HEK293T (cell line): ENCODE measurements around the gene MAST3.
A peak's percentile ranks its signal among the peaks of the same experiment; 100 is the strongest.

Experiments
- CTCF ChIA-PET: fragments of 350-600 bp; formaldehyde crosslinking; extraction: SDS; loops from one replicate; lab custom pipeline; 2021; ENCODE audit warnings: antibody characterized with exemption, inconsistent platforms; lab: Yijun Ruan, JAX
- POLR2A ChIA-PET: fragments of 350-600 bp; formaldehyde crosslinking; extraction: SDS; loops from one replicate; lab custom pipeline; 2020; ENCODE audit warnings: antibody characterized with exemption, inconsistent platforms; lab: Yijun Ruan, JAX
- DNase-seq: peaks from one replicate; pipeline ENCODE4 v3.0.0; 2012; ENCODE audit warnings: mixed read lengths; ENCODE audit errors: extremely low spot score
- ARNT ChIP-seq: fragments of 450-650 bp; IDR thresholded peaks from 2 replicates; pipeline ENCODE4 v1.6.1; 2017; ENCODE audit warnings: mild to moderate bottlenecking
- BHLHE40 ChIP-seq: fragments of 450-650 bp; IDR thresholded peaks from 2 replicates; pipeline ENCODE4 v1.6.1; 2016; ENCODE audit warnings: mild to moderate bottlenecking, moderate library complexity, borderline replicate concordance
- CTBP1 ChIP-seq: fragments of 450-650 bp; IDR thresholded peaks from 2 replicates; pipeline ENCODE4 v1.6.1; 2016; ENCODE audit warnings: borderline replicate concordance
- ELF4 ChIP-seq: fragments of 450-650 bp; IDR thresholded peaks from 2 replicates; pipeline ENCODE4 v1.6.1; 2017; ENCODE audit warnings: antibody characterized with exemption
- FOXA1 ChIP-seq: fragments of 450-650 bp; IDR thresholded peaks from 2 replicates; pipeline ENCODE4 v1.6.1; 2016; ENCODE audit warnings: mild to moderate bottlenecking
- FOXK2 ChIP-seq: fragments of 450-650 bp; IDR thresholded peaks from 2 replicates; pipeline ENCODE4 v1.6.1; 2016; ENCODE audit warnings: mild to moderate bottlenecking
- FOXM1 ChIP-seq: fragments of 450-650 bp; IDR thresholded peaks from 2 replicates; pipeline ENCODE4 v1.6.1; 2017; ENCODE audit warnings: mild to moderate bottlenecking, borderline replicate concordance
- HDGF ChIP-seq: fragments of 450-650 bp; IDR thresholded peaks from 2 replicates; pipeline ENCODE4 v1.6.1; 2017; ENCODE audit warnings: antibody characterized with exemption, borderline replicate concordance
- L3MBTL2 ChIP-seq: fragments of 450-650 bp; conservative IDR thresholded peaks from 2 replicates; pipeline ENCODE4 v1.6.1; 2016; ENCODE audit warnings: mild to moderate bottlenecking
- LEF1 ChIP-seq: fragments of 450-650 bp; IDR thresholded peaks from 2 replicates; pipeline ENCODE4 v1.6.1; 2017; ENCODE audit warnings: mild to moderate bottlenecking, borderline replicate concordance
- NFRKB ChIP-seq: fragments of 450-650 bp; IDR thresholded peaks from 2 replicates; pipeline ENCODE4 v1.6.1; 2016; ENCODE audit warnings: mild to moderate bottlenecking, moderate library complexity
- SP1 ChIP-seq: fragments of 450-650 bp; IDR thresholded peaks from 2 replicates; pipeline ENCODE4 v1.6.1; 2017
- SUZ12 ChIP-seq: fragments of 450-650 bp; IDR thresholded peaks from 2 replicates; pipeline ENCODE4 v1.6.1; 2016; ENCODE audit warnings: mild to moderate bottlenecking
- TARDBP ChIP-seq: fragments of 450-650 bp; IDR thresholded peaks from 2 replicates; pipeline ENCODE4 v1.6.1; 2016
- ZNF384 ChIP-seq: fragments of 450-650 bp; IDR thresholded peaks from 2 replicates; pipeline ENCODE4 v1.6.1; 2016
- TF ChIP-seq, protein P1 (sequence below): fragments of 450-650 bp; IDR thresholded peaks from 2 replicates; pipeline ENCODE4 v1.6.1; 2016

Gene MAST3

GRCh38 chr19:18097217-18097992 is at the start of gene MAST3:
Gene MAST3, plus strand, starts transcription at chr19:18097778. Its CDS starts 15 bp downstream, at chr19:18097793.
- TF ChIP-seq FOXK2 (no peak), L3MBTL2 (no peak), SP1 (no peak), BHLHE40 (no peak), ARNT (no peak), NFRKB (no peak), HDGF (no peak), FOXA1 (no peak), ELF4 (no peak)
- TF ChIP-seq, protein P1, sequence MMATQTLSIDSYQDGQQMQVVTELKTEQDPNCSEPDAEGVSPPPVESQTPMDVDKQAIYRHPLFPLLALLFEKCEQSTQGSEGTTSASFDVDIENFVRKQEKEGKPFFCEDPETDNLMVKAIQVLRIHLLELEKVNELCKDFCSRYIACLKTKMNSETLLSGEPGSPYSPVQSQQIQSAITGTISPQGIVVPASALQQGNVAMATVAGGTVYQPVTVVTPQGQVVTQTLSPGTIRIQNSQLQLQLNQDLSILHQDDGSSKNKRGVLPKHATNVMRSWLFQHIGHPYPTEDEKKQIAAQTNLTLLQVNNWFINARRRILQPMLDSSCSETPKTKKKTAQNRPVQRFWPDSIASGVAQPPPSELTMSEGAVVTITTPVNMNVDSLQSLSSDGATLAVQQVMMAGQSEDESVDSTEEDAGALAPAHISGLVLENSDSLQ = no peak
- CTCF ChIA-PET = no interaction called here
- peak; percentile 99 for DNase-seq
- POLR2A ChIA-PET = no interaction called here

GRCh38 chr19:18049385-18049784 is 48.2 kb upstream of the MAST3 start:
- CTCF ChIA-PET = no interaction called here
- no peak for TF ChIP-seq TARDBP
- no peak for TF ChIP-seq ELF4
- no peak for TF ChIP-seq CTBP1
- TF ChIP-seq ARNT = no peak
- TF ChIP-seq ZNF384 = no peak
- TF ChIP-seq FOXM1 = no peak
- TF ChIP-seq FOXA1 = no peak
- TF ChIP-seq FOXK2 = no peak
- no peak for TF ChIP-seq SUZ12
- no peak for TF ChIP-seq SP1
- TF ChIP-seq BHLHE40 = no peak
- TF ChIP-seq, protein P1 = no peak
- no peak for TF ChIP-seq NFRKB
- TF ChIP-seq L3MBTL2 = no peak
- TF ChIP-seq HDGF = no peak
- no peak for TF ChIP-seq LEF1
- POLR2A ChIA-PET = no interaction called here
- DNase-seq = no peak

DNA sequence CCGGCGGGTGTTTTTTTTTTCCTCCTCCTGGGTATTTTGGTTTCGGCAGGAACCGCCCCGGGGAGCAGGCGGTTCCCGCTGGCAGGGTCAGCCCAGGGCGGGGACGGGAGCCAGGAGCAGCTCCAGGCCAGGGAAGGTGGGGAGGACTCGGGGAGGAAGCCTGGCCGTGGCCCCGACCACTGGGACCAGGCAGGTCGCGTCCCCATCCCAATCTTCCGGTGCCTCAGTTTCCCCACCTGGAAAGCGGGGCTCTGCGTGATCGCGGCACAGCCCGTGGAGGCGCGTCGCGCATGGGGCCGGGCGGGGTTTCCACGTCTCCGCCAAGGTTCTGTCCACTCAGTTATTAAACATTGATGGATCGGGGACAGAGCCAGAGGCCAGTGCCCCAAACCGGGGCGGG is 45.7 kb upstream of the MAST3 start:
- DNase-seq = no peak
- CTCF ChIA-PET = no interaction called here
- TF ChIP-seq ZNF384 (no peak), FOXA1 (no peak), CTBP1 (no peak), LEF1 (no peak), HDGF (no peak), L3MBTL2 (no peak), FOXM1 (no peak), TARDBP (no peak), ARNT (no peak), BHLHE40 (no peak), ELF4 (no peak)
- POLR2A ChIA-PET = no interaction called here

DNA sequence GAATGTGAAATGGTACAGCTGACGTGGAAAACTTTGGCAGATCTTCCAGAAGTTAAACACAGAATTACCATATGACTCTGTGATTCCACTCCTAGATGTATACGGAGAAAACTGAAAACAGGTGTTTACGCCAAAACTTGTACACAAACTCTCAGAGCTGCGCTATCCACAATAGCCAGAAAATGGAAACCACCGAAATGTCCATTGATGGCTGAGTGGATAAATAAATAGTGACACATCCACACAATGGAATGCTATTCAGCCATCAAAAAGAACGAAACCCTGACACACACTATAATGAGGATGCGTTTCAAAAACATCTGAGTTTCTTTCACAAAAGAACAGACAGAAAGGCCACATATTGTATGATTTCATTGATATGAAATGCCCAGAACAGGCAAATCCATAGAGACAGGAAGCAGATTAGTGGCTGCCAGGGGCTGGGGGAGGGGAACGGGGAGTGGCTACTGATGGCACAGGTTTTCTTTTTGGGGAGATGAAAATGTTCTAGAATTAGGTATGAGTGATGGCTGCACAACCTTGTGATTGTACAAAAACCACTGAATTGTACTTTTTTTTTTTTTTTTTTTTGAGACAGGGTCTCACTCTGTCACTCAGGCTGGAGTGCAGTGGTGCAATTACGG is 43.9 kb upstream of the MAST3 start:
- no peak for DNase-seq

GRCh38 chr19:18055967-18056366 is 41.6 kb upstream of the MAST3 start:
- no peak for DNase-seq
- ChIA-PET CTCF (no interaction called here), POLR2A (interaction anchor here (0.5 kb wide), 1 partner anchor 720 kb away, joined by 3 read pairs; no protein-coding TSS in a partner anchor)
- TF ChIP-seq ELF4 (no peak), CTBP1 (no peak), TARDBP (no peak), FOXM1 (no peak)

More for the DNA sequence above, 43.9 kb upstream of the MAST3 start:
- ChIA-PET CTCF (no interaction called here), POLR2A (no interaction called here)
- no peak for TF ChIP-seq L3MBTL2
- no peak for TF ChIP-seq LEF1
- TF ChIP-seq ELF4 = no peak
- TF ChIP-seq FOXA1 = no peak
- no peak for TF ChIP-seq HDGF
- no peak for TF ChIP-seq FOXK2

GRCh38 chr19:18057557-18057956 is 40.0 kb upstream of the MAST3 start:
- ChIA-PET POLR2A (interaction anchor here (1.1 kb wide), 1 partner anchor 50 kb away, joined by 4 read pairs; the partner anchor contains the start of gene ARRDC2), CTCF (interaction anchor here (0.5 to 1.9 kb wide), 4 partner anchors 26 to 631 kb away, joined by 3 to 6 read pairs (median 4); partner anchors contain the start of gene ARRDC2)
- no peak for TF ChIP-seq FOXK2
- TF ChIP-seq CTBP1 = no peak
- TF ChIP-seq ELF4 = no peak
- no peak for TF ChIP-seq ZNF384
- TF ChIP-seq, protein P1 = no peak
- no peak for TF ChIP-seq L3MBTL2
- TF ChIP-seq FOXM1 = no peak
- TF ChIP-seq BHLHE40 = no peak
- no peak for TF ChIP-seq SP1
- TF ChIP-seq NFRKB = no peak
- TF ChIP-seq SUZ12 = no peak
- no peak for TF ChIP-seq ARNT
- TF ChIP-seq FOXA1 = no peak
- no peak for TF ChIP-seq TARDBP
- no peak for DNase-seq
